Testis (tissue), 3 donors: ENCODE results near the gene BACE2. TPM values are rescaled to one million over a fixed set of nuclear protein-coding genes. Genes with fewer than 3 reads are reported as not detected.

Experiments used
- DNase-seq: peaks from one replicate; pipeline ENCODE4 v3.0.0-alpha.2; 2019
- H3K27ac ChIP-seq, 2 donors: fragments of 200-600 bp; sonication (generic); one replicate each; pipeline ENCODE4 v1.5.1; 2019
- H3K27me3 ChIP-seq: fragments of 200-600 bp; sonication (generic); one replicate; pipeline ENCODE4 v1.5.1; 2019
- H3K36me3 ChIP-seq: fragments of 200-600 bp; sonication (generic); one replicate; pipeline ENCODE4 v1.5.1; 2017; ENCODE audit warnings: low read depth; ENCODE audit errors: missing control alignments
- H3K4me1 ChIP-seq: fragments of 200-600 bp; sonication (generic); one replicate; pipeline ENCODE4 v1.5.1; 2019
- H3K4me3 ChIP-seq, 2 donors: fragments of 200-600 bp; sonication (generic); one replicate each; pipeline ENCODE4 v1.5.1; 2017 to 2019
- H3K9me3 ChIP-seq: fragments of 200-600 bp; sonication (generic); one replicate; pipeline ENCODE4 v1.5.1; 2017
- CTCF ChIP-seq, 3 experiments: fragments of 450-650 bp in 2 of 3; fragments of 200-600 bp in 1 of 3; sonication (generic) in 1 of 3; IDR thresholded peaks; one replicate each; pipeline ENCODE4 v1.5.1; 2016 to 2019; ENCODE audit warnings: antibody characterized with exemption in 3 of 3, mild to moderate bottlenecking in 2 of 3, moderate library complexity in 1 of 3
- POLR2A ChIP-seq: fragments of 450-650 bp; IDR thresholded peaks from one replicate; pipeline ENCODE4 v1.6.1; 2017; ENCODE audit warnings: antibody characterized with exemption, mild to moderate bottlenecking, moderate library complexity
- WGBS, 2 donors: methylation state at CpG; one replicate each; pipeline ENCODE4 v1.1.5; 2018; 5-methylcytosine and 5-hydroxymethylcytosine counted together
- intact Hi-C: fragments of 100-400 bp; cut with DNase I; formaldehyde crosslinking; loops from one replicate; pipeline ENCODE4 v1.15.1; 2023; ENCODE audit warnings: low total_unique reads
- polyA plus RNA-seq: library from polyadenylated mRNA; stranded (reverse); fragments of 350-450 nt; fragmentation: Illumina TruSeq; extraction: RNeasy Lipid Tissue Mini Kit (QIAGEN cat#74804); gene quantifications from one replicate; pipeline ENCODE4 v1.2.3, GENCODE V29; 2014; ENCODE audit warnings: low read depth, low replicate concordance; ENCODE audit not compliant: insufficient read depth
- total RNA-seq, 2 donors: library from RNA; depleted of rRNA; stranded (reverse); fragments of >200 nt; gene quantifications; one replicate each; pipeline ENCODE4 v1.2.3, GENCODE V29; 2016

The BACE2 gene
- total and polyA plus RNA-seq, 3 donors from 2014 or later = 17.4 to 28.6 (median 21.8) TPM

GRCh38 chr21:41228492-41228891 lies 60.5 kb downstream of the BACE2 start:
- no peaks in the 10 kb centered on the region for H3K4me1 ChIP-seq
- no peak overlapping the region for H3K4me3 ChIP-seq
- H3K27ac ChIP-seq = no peak overlapping the region
- no peaks in the 10 kb centered on the region for H3K9me3 ChIP-seq
- WGBS, 2 donors = 90% methylated on average over 5 of the region's 5 CpGs
- no peaks in the 10 kb centered on the region for H3K27me3 ChIP-seq
- intact Hi-C loops = no loop called here
- no peak for DNase-seq
- no peaks in the 10 kb centered on the region for H3K36me3 ChIP-seq
- TF ChIP-seq POLR2A (no peak), CTCF (IDR thresholded peaks at IDR 0.05) (no peak)

GRCh38 chr21:41228958-41229357 lies 61.0 kb downstream of the BACE2 start:
- no peak for DNase-seq
- WGBS, 2 donors = 57 to 73% methylated on average over 7 of the region's 7 CpGs
- Histone ChIP-seq H3K27ac (no peak overlapping the region), H3K4me1 (no peaks in the 10 kb centered on the region), H3K27me3 (no peaks in the 10 kb centered on the region), H3K4me3 (no peak overlapping the region), H3K9me3 (no peaks in the 10 kb centered on the region), H3K36me3 (no peaks in the 10 kb centered on the region)
- TF ChIP-seq CTCF (IDR thresholded peaks at IDR 0.05) (no peak), POLR2A (no peak)
- intact Hi-C loops = no loop called here

GRCh38 chr21:41229509-41230248 lies 61.7 kb downstream of the BACE2 start:
- TF ChIP-seq POLR2A (no peak), CTCF (IDR thresholded peaks at IDR 0.05) (no peak)
- WGBS, 2 donors = 89 to 93% methylated on average over 10 of the region's 10 CpGs
- DNase-seq = no peak
- Histone ChIP-seq H3K27ac (no peak overlapping the region), H3K9me3 (no peaks in the 10 kb centered on the region), H3K27me3 (no peaks in the 10 kb centered on the region), H3K36me3 (no peaks in the 10 kb centered on the region), H3K4me1 (no peaks in the 10 kb centered on the region), H3K4me3 (no peak overlapping the region)
- intact Hi-C loops = no loop called here

GRCh38 chr21:41230497-41230896 lies 62.5 kb downstream of the BACE2 start:
- Histone ChIP-seq H3K4me3 (no peak overlapping the region), H3K4me1 (no peaks in the 10 kb centered on the region), H3K9me3 (no peaks in the 10 kb centered on the region), H3K27me3 (no peaks in the 10 kb centered on the region), H3K27ac (no peak overlapping the region), H3K36me3 (no peaks in the 10 kb centered on the region)
- intact Hi-C loops = no loop called here
- WGBS, 2 donors = 92 to 95% methylated on average over 4 of the region's 4 CpGs
- no peak for DNase-seq
- no peak for TF ChIP-seq POLR2A
- TF ChIP-seq CTCF (IDR thresholded peaks at IDR 0.05) = no peak

- TF ChIP-seq CTCF (IDR thresholded peaks at IDR 0.05) (no peak), POLR2A (no peak)
- 84 to 89% methylated on average over 6 of the region's 6 CpGs for WGBS, 2 donors
- Histone ChIP-seq H3K4me3 (no peak overlapping the region), H3K9me3 (no peaks in the 10 kb centered on the region), H3K36me3 (no peaks in the 10 kb centered on the region), H3K27ac (no peak overlapping the region), H3K27me3 (no peaks in the 10 kb centered on the region), H3K4me1 (no peaks in the 10 kb centered on the region)
- DNase-seq = no peak
- intact Hi-C loops = no loop called here
Observed at GRCh38 chr21:41231060-41231459, 63.1 kb downstream of the BACE2 start.
